Stomach (tissue), 9 donors: Measurements from ENCODE around the gene ENO2. TPM values are rescaled to one million over a fixed set of nuclear protein-coding genes. Genes with fewer than 3 reads are reported as not detected.
"Not testable (repeated sequence)": the region's sequence is repeated elsewhere in the genome, so short reads cannot be mapped to it uniquely, and the experiment has no call there.

Experiments used
- DNase-seq, 2 donors: peaks; one replicate each; pipeline versions ENCODE4 v3.0.0 to v3.0.0-alpha.2; 2013 to 2019
- H3K27ac ChIP-seq, 5 donors: fragments of 200-600 bp in 4 of 5; sonication (generic) in 4 of 5; one replicate each; pipeline ENCODE4 v1.5.1; 2013 to 2019; ENCODE audit warnings: mild to moderate bottlenecking in 1 of 5, moderate library complexity in 1 of 5
- H3K27me3 ChIP-seq, 3 donors: fragments of 200-600 bp; sonication (generic); one replicate each; pipeline ENCODE4 v1.5.1; 2017 to 2019; ENCODE audit warnings: mixed run types in 1 of 3
- H3K36me3 ChIP-seq, 4 donors: fragments of 200-600 bp; sonication (generic); 1 replicate in 3 of 4; 2 replicates in 1 of 4; pipeline ENCODE4 v1.5.1; 2016 to 2019
- H3K4me1 ChIP-seq, 4 donors: fragments of 200-600 bp; sonication (generic); one replicate each; pipeline ENCODE4 v1.5.1; 2016 to 2019
- H3K4me3 ChIP-seq, 4 donors: fragments of 200-600 bp; sonication (generic) in 3 of 4; one replicate each; pipeline ENCODE4 v1.5.1; 2016 to 2019; ENCODE audit warnings: mild to moderate bottlenecking in 1 of 4
- H3K9me3 ChIP-seq, 4 donors: fragments of 200-600 bp; sonication (generic); one replicate each; pipeline ENCODE4 v1.5.1; 2016 to 2019
- EP300 ChIP-seq: sonication (generic); formaldehyde crosslinking; IDR thresholded peaks from one replicate; pipeline ENCODE4 v1.6.1; 2017; ENCODE audit warnings: antibody characterized with exemption
- POLR2A ChIP-seq, 4 donors: fragments of 450-650 bp; IDR thresholded peaks; one replicate each; pipeline ENCODE4 v1.6.1; 2016; ENCODE audit warnings: antibody characterized with exemption in 4 of 4, control low read depth in 2 of 4, mild to moderate bottlenecking in 1 of 4, moderate library complexity in 1 of 4
- POLR2AphosphoS5 ChIP-seq, 3 donors: sonication (generic); formaldehyde crosslinking; IDR thresholded peaks; one replicate each; pipeline ENCODE4 v1.6.1; 2016; ENCODE audit warnings: antibody characterized with exemption in 3 of 3
- WGBS, 5 donors: extraction: QIAGEN DNeasy Blood & Tissue Kit in 3 of 5; methylation state at CpG; one replicate each; pipeline versions ENCODE4 v1.1.5 to v1.1.7; 2013 to 2018; 5-methylcytosine and 5-hydroxymethylcytosine counted together
- intact Hi-C: fragments of 100-400 bp; cut with DNase I; formaldehyde crosslinking; loops from one replicate; pipeline ENCODE4 v1.15.1; 2023; ENCODE audit warnings: low total_unique reads
- polyA plus RNA-seq, 3 donors: library from polyadenylated mRNA; stranded (reverse); fragments of 200-250 nt; gene quantifications; one replicate each; pipeline ENCODE4 v1.2.3, GENCODE V29; 2013
- total RNA-seq, 5 donors: library from RNA; depleted of rRNA; stranded (reverse); fragments of >200 nt; gene quantifications; one replicate each; pipeline versions ENCODE4 v1.1.0 to v1.2.3, GENCODE V29; 2014 to 2016
- TF ChIP-seq, protein P1 (sequence below), 7 experiments: fragments of 450-650 bp in 4 of 7; fragments of 200-600 bp in 3 of 7; sonication (generic) in 3 of 7; IDR thresholded peaks; one replicate each; pipeline ENCODE4 v1.5.1; 2016 to 2019; ENCODE audit warnings: antibody characterized with exemption in 7 of 7, control low read depth in 2 of 7, mild to moderate bottlenecking in 1 of 7
- donor health status: healthy with polysubstance abuse.
- donor health status: Bipolar disorder and iron deficiency.
- donor health status: healthy.

Gene ENO2
- total and polyA plus RNA-seq, 8 donors, result 2.3 to 62.9 (median 9.7) TPM

DNA sequence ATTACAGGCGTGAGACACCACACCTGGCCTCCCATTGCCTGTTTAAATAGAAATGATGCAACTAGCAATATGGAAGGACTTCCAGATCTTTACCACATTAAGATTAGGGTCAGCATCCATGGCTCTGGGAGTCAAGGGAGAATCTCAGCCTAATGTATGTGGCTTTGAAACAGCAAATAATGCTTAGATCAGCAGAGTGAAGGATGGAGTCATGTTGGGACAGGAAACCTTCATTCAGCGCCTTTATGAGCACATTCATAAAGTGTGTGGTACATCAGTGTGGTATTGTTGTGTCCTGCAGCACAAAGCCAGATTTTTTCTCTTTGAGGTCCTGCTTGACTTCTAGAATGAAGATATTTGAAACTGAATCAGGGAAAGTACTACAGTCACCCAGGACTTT is 26.0 kb upstream of the ENO2 start:
- 89 to 97% (median 93%) methylated on average over 2 of the region's 2 CpGs for WGBS, 5 donors
- TF ChIP-seq POLR2AphosphoS5 (IDR thresholded peaks at IDR 0.05), result no peak
- TF ChIP-seq POLR2A (IDR thresholded peaks at IDR 0.05), result no peak
- TF ChIP-seq, protein P1, sequence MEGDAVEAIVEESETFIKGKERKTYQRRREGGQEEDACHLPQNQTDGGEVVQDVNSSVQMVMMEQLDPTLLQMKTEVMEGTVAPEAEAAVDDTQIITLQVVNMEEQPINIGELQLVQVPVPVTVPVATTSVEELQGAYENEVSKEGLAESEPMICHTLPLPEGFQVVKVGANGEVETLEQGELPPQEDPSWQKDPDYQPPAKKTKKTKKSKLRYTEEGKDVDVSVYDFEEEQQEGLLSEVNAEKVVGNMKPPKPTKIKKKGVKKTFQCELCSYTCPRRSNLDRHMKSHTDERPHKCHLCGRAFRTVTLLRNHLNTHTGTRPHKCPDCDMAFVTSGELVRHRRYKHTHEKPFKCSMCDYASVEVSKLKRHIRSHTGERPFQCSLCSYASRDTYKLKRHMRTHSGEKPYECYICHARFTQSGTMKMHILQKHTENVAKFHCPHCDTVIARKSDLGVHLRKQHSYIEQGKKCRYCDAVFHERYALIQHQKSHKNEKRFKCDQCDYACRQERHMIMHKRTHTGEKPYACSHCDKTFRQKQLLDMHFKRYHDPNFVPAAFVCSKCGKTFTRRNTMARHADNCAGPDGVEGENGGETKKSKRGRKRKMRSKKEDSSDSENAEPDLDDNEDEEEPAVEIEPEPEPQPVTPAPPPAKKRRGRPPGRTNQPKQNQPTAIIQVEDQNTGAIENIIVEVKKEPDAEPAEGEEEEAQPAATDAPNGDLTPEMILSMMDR (IDR thresholded peaks at IDR 0.05), result no peak
- no peak for TF ChIP-seq EP300
- Histone ChIP-seq H3K4me3 (no peak overlapping the region), H3K27me3 (no peaks in the 10 kb centered on the region), H3K36me3 (peaks cover 3 to 24% (median 23%) of the 10 kb centered on the region in 4 donors), H3K4me1 (peaks cover 5 to 22% (median 12%) of the 10 kb centered on the region in 4 donors), H3K9me3 (no peaks in the 10 kb centered on the region), H3K27ac (no peak overlapping the region)
- intact Hi-C loops, result no loop called here
- no peak for DNase-seq

DNA sequence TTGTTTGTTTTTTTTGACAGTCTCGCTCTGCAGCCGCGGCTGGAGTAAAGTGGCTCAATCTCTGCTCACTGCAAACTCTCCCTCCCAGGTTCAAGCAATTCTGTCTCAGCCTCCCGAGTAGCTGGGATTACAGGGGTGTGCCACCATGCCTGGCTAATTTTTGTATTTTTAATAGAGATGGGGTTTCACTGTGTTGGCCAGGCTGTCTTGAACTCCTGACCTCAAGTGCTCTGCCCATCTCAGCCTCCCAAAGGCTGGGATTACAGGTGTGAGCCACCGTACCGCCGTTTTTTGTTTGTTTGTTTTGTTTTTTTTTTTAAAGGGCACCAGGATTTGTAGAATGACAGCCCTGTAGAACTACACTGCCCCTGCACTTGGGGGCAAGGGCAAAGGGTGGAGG is 25.6 kb upstream of the ENO2 start:
- DNase-seq, intact Hi-C loops, H3K27ac ChIP-seq, H3K27me3 ChIP-seq, H3K4me3 ChIP-seq, H3K9me3 ChIP-seq: not testable (repeated sequence)
- peaks cover 3 to 21% (median 19%) of the 10 kb centered on the region in 4 donors for H3K36me3 ChIP-seq
- WGBS, 5 donors, result 70 to 75% (median 74%) methylated on average over 7 of the region's 7 CpGs
- peaks cover 5 to 22% (median 12%) of the 10 kb centered on the region in 4 donors for H3K4me1 ChIP-seq

DNA sequence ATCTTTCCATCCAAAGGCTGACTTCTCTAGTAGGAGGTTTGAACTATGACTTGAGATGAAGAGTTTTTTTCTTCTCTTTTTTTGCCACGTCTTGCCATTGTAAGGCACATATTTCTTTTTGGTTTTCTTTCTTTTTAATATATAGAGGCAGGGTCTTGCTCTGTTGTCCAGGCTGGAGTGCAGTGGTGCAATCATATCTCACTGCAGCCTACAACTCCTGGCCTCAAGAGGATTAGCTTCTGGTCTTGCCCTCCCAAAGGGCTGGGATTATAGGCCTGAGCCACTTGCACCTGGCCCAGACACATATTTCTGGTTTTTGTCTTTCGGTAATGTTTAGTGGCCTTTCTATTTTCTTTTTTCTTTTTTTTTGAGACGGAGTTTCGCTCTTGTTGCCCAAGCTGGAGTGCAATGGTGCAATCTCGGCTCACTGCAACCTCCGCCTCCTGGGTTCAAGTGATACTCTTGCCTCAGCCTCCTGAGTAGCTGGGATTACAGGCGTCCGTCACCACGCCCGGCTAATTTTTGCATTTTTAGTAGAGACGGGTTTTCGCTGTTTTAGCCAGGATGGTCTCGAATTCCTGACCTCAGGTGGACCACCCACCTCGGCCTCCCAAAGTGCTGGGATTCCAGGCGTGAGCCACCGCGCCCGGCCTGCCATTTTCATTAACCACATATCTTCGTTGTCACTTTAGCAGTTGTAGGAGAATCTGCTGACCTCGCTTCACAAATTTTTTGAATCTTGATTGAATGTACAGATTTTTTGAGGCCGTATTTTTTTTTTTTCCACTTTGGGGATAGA is 24.4 kb upstream of the ENO2 start:
- WGBS, 5 donors, result 93 to 96% (median 94%) methylated on average over 21 of the region's 21 CpGs
- H3K4me3 ChIP-seq, result peak overlapping the region in 1 of 4 donors; percentile 38
- H3K9me3 ChIP-seq, DNase-seq, intact Hi-C loops, H3K27me3 ChIP-seq, H3K36me3 ChIP-seq: not testable (repeated sequence)
- H3K4me1 ChIP-seq, result peaks cover 5 to 22% (median 12%) of the 10 kb centered on the region in 4 donors
- peak overlapping the region; percentile 15 to 95 (median 90) for H3K27ac ChIP-seq

DNA sequence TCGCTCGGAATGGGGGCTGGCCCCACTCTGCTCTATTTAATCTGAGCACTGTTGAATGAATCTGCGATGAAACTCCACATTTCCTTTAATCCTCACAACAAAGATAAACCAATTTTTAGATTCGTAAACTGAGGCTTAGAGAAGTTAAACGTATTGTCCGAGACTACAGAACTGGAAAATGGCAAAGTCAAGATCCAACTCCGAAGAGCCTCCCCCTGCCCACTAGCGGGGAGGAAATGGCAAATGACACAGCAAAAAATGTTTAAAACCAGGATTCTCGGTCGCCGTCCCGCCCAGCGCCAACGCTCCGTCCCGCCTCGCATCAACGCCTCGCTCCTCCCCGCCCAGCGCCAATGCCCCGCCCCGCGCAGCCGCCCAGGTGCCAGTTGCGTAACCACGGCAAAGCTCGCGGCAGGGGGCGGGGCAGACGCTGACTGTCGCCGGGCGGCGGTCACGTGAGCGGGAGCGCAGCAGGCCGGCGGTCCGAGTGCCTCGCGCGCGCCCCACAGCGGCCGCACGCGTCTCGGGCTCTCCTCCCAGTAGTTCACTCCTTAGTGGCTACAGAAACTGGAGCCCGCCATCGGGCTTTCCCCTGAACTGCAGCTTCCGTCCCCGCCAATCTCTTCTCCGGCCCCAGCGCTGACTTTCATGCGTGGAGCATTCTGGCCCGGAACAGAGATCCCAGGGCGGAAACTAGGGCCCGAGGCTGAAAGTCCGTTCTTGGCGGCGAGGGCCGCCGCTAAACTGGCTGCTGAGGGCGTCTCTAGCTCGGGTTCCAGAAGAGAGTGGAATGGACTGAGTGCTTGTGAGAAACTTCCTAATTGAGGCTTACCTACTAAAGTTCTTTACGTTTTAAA is 23.4 kb upstream of the ENO2 start:
- H3K27ac ChIP-seq, result peak overlapping the region; percentile 90 to 95 (median 93)
- peak overlapping the region; percentile 38 to 53 (median 50) for H3K4me3 ChIP-seq
- 1 to 2% (median 1%) methylated on average over 34 to 68 of the region's 68 CpGs for WGBS, 5 donors
- TF ChIP-seq, protein P1 (IDR thresholded peaks at IDR 0.05), result peak in 5 of 7 experiments; percentile 64 to 92 (median 82)
- peak in 1 of 4 donors; percentile 39 for TF ChIP-seq POLR2A (IDR thresholded peaks at IDR 0.05)
- peak; percentile 82 to 89 (median 84) for TF ChIP-seq POLR2AphosphoS5 (IDR thresholded peaks at IDR 0.05)
- no peak for TF ChIP-seq EP300
- DNase-seq, result peak; percentile 99 to 100
- intact Hi-C loops, result no loop called here
- H3K4me1 ChIP-seq, result peaks cover 5 to 22% (median 12%) of the 10 kb centered on the region in 4 donors
- no peaks in the 10 kb centered on the region for H3K27me3 ChIP-seq
- no peaks in the 10 kb centered on the region for H3K36me3 ChIP-seq
- no peaks in the 10 kb centered on the region for H3K9me3 ChIP-seq

DNA sequence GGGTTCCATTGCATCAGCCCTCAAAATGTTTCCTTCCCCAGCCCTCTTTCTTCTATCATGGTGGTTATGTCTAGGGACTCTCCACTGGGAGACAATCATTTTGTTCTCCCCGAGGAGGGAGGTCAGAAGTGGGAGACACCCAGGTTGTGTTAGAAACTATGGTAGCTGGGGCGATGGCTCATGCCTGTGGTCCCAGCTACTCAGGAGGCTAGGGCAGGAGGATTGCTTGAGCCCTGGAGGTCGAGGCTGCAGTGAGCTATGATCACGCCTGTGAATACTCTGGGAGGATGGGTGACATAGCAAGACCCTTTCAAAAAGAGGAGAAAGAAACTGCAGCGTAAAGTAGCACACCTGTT is 22.8 kb upstream of the ENO2 start:
- WGBS, 5 donors, result 78 to 81% (median 79%) methylated on average over 5 of the region's 5 CpGs
- no peak for DNase-seq
- intact Hi-C loops, result no loop called here
- H3K4me3 ChIP-seq, result peak overlapping the region; percentile 38 to 53 (median 50)
- peaks cover 5 to 22% (median 12%) of the 10 kb centered on the region in 4 donors for H3K4me1 ChIP-seq
- no peak for TF ChIP-seq POLR2A (IDR thresholded peaks at IDR 0.05)
- H3K36me3 ChIP-seq, result no peaks in the 10 kb centered on the region
- peak overlapping the region; percentile 90 to 95 (median 93) for H3K27ac ChIP-seq
- no peaks in the 10 kb centered on the region for H3K9me3 ChIP-seq
- no peaks in the 10 kb centered on the region for H3K27me3 ChIP-seq

DNA sequence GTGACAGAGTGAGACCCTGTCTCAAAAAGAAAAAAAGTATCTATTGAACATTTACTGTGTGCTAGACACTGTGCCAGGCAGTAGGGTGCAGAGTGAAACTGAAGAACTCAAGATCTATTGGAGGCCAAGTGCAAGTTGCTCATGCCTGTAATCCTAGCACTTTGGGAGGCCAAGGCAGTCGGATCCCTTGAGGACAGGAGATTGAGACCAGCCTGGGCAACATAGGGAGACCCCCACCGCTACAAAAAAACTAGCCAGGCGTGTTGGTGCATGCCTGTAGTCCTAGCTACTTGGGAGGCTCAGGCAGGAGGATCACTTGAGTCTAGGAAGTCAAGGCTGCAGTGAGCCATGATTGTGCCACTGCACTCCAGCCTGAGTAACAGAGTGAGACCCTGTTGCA is 21.7 kb upstream of the ENO2 start:
- WGBS, 5 donors, result 89 to 96% (median 93%) methylated on average over 3 of the region's 3 CpGs
- H3K27ac ChIP-seq, H3K4me3 ChIP-seq, H3K9me3 ChIP-seq, DNase-seq, H3K36me3 ChIP-seq, H3K27me3 ChIP-seq, intact Hi-C loops: not testable (repeated sequence)
- H3K4me1 ChIP-seq, result peaks cover 5 to 18% (median 12%) of the 10 kb centered on the region in 4 donors
